HuH-7 (cell line): ENCODE data around the gene ADGRL2.

Source experiments
- DNase-seq: peaks from one replicate; pipeline ENCODE4 v3.0.0; 2011; ENCODE audit warnings: low spot score

ADGRL2 gene

DNA sequence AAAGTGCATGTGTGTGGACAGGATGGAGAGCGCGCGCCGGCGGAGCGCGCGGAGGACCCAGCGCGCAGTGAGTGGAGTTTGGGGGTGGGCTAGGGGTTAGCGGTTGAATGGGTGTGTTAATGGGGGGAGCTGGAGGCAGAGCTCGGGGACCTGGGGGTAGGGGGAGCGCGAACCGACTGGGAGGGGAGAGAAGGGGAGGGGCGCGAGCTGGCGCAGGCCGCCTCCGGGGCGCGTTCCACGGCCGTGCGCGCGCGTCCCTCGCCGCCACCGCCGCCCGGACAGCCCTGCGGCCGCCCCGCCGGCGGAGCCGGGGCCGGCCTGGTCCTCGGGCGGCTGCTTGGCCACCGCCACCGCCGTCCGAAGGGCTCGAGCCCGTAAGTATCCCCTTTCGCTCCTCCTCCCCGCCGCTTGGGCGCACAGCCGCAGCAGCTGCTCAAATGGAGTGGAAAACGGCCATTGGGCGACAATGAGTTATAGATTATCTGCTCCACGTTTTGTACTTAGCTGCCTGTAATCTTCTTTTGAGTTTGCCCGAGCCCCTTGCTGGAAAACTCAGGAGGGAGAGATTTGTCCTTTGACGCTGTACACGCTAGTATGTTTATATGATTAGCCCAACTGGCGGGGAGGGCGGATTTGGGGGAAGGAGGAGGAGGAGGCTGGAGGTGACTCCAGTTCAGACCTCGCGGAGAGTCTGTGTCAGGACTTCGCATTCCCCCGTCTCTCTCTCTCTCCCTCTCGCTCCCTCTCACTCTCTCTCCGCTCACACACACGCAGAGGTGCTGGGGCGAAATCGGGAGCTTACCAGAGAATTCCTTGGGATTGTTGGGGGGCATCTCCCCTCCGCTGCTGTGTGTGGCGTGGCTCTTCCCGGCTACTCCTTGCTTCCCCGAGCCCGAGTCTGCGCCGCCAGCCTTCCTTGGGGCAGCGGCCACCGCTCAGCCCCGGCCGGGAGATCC, at the start of gene ADGRL2:
Gene ADGRL2 (plus strand): TSS at position 240 of the 956 bp plus-strand sequence. CDS start 36,051 bp downstream, outside the sequence.
- peak; percentile 66 for DNase-seq

DNA sequence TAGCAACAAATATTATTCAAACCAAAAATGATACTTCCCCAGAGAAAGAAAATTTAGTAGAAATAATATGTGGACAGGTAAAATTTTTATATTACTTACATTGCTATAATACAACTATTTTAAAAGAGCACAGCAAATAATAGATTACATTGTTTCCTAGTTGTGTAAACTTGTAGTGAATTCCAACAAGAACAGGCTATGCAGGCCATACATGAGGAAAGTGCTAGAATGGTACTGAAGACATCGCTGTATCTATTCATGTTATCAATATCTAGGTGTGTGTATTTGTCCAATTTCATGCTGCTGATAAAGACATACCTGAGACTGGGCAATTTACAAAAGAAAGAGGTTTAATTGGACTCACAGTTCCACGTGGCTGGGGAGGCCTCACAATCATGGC, 47.9 kb upstream of the ADGRL2 start:
- DNase-seq = no peak

DNA sequence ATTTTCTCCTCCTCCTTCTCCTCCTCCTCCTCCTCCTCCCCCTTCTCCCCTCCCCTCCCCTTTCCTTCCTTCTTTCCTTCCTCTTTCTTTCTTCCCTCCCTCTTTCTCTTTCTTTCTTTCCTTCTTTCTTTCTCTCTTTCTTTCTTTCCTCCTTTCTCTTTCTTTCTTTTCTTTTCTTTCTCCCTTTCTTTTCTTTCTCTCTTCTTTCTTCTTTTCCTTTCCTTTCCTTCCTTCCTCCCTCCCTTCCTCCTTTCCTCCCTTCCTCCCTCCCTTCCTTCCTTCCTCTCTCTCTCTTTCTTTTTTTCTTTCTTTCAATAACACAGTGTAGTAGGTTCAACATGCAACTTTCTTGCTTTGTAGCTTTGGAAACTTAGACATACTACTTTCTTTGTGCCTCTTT, 46.3 kb upstream of the ADGRL2 start:
- DNase-seq = no peak

DNA sequence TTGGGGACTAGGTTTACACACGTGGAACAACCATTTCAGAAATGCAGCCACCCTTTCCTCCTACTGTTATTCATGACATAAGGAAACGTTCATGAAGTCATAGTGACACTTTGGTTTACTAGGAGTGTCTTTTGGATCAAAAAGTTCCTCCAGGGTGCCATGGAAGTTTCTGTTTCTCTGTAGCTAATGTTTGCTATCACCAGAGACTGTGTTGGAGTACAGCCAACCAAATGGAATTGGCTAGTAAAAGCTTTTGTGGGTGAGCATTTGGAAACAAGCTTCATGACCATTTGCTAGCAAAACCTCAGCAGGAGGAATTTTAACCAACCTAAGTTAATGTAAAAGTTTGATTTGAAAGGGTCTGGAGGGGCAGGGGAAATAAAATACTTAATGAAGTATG, 43.9 kb upstream of the ADGRL2 start:
- DNase-seq = no peak

DNA sequence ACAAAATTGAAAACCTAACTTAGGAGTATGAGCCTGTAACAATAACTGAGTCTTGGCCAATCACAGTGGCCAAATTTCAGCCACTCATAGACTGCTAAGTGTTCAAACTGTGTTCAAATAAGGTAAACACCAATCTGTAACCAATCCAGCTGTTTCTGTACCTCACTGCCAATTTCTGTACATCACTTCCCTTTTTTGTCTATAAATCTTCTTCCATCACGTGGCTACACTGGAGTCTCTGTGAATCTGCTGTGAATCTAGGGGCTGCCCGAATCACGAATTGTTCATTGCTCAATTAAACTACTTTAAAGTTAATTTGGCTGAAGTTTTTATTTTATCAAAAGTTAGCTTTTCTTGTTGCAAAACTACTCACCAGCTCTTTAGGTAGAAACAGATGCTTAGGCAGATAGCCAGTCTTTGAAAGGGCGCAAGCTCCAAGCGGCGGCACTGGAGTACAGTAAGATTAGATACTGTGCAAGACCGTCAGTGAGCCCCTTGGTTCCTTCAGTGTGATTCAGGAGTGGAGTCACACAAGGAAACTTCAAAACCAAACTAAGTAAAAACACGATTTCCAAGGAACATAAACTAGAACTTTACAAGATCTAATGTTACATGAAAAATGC, 43.2 kb upstream of the ADGRL2 start:
- no peak for DNase-seq

DNA sequence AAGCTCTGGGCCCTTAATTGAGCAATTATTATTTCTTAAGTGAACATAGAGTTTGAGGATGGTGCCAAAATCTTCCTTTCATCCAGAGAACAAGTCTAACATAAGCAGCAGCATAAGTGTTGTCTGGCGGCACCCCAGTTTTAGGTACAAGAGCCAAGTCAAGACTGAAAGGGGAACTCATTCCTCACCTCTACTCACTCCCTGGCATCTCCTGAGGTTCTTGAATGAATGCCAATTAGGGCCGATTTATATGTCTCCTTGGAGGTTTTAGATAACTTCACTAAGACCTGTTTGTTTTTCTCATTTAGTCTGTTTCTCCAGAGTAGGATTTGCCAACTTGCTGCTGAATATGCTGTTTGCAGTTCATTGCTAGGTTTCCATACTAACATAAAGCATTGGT, 42.6 kb upstream of the ADGRL2 start:
- DNase-seq = no peak

DNA sequence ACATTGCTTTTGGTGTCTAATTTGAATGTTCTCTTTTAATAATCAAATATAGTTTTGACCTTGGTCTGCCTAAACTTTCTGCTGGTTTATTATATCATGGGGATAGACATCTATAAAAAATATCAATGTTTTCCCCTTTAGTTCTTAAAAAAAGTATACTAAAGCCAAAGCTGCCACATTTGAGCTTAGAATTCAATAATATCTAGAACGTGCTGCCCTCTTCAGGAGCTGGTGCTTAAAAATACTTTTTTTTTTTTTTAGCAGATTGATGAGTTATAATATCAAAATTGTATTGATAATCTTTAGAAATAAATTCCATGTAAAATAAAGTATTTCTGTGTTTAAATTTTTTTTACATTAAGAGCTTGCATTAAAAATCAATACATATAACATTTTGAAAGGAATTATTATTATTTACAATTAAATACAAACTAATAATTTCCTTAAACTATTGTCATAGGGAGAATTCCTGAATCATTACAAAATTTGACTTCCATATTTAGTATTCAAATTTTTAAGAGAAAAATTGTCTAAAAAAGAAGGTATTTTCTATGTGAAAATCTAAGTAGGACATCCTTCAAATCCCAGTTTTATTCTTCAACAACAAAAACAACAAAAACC, 40.1 kb upstream of the ADGRL2 start:
- no peak for DNase-seq

DNA sequence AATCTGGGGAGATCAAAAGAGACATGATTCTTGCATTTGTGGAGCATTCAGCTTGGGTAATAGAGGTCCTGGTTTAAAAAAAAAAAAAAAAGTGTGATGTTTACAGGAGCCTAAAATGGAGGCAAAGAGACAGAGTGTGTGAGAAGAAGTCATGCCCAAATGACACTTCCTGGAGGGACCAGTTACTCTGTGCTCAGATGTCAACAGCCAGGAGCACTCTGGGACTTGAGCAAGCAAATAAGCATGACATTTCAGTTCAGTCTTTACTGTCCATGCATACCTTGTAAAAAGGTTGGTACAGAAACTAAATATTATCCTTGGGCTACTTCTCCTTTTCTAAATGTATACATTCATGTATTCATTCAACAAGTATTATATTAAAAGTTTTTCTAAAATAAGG, 25.2 kb upstream of the ADGRL2 start:
- DNase-seq = no peak

DNA sequence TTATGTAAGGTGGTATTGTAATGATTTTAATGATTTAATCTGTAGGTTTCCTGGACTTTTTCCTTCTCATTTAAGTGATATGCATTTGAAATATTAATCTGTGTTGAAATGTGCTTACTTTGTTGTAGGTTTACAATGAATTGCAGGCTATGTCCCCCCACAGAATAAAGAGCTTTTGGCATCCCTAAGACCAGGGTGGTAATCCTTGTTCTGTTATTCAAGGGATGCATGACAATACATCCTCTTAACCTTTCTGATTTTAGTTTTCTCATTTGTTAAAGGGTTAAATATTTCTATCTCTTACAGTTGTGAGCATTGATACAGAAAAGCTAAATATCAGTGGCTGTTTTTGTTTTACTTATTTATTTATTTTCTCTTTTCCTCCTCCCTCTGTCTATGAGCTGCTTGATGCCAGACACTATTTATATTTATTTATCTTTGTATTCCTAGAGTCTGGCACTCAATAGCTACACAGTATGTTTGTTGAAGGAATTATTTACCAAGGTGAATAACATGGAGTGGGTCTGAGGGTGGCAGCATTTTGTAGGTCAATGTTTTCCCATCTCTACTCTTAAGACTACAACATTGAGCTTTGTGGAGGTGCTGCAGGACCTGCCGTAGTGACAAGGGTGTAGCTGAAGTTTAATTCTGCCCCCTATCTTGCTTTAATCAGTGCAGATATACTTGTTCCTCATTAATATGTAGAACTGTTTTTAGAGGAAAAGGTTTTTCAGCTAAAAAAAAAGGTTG, 19.9 kb upstream of the ADGRL2 start:
- no peak for DNase-seq

DNA sequence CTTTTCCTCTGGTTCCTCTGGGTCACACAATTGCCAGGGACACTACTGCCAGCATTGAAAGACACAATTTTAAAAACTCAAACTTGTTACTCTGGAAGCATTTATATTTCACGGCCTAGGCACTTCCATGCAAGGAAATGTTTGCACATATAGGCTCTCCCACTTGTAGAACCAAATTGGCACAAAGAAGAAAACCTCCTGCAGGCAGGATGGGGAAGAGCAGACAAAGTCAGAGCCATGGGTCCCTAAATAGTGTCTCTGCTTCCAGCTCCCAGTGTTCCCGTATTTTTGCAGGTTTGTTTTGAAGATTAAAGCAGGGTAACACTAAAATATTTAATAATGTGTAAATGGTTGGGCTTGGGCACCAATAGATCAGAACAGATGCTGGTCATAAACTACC, 19.0 kb upstream of the ADGRL2 start:
- no peak for DNase-seq

DNA sequence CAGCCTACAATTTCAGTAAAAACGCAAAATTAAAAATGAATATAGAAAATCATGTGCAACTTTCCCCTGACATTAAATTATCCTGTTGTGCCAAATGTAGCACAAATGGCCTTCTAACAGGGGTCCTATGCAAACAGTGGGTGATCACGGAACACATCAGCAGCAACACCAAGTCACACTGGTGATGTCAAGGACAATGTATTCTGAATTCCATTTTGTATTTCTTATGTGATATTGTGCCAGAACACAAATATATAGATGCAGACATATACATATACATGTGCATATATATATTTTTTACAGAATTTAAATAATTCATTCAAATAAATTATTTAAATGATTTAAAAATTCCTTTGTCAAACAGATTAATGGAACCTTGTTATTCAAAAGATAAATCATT, 8.6 kb upstream of the ADGRL2 start:
- no peak for DNase-seq

DNA sequence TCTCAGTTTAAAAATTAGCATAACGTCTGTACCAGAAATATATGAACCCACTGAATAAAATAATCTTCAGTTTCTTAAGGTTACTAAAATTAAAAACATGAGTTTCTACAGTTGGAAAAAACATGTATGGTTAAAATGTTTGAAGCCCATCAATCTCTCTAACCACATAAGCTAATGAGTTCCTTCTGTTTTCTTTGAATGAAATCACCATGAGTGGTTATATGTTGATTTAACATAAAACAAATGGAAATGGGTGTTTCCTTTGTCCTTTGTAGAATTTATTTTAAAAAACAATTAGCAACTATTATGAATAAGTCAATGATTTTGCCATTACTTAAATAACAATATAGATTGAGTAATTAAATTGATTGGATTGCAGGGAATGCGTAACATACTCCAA, 3.0 kb upstream of the ADGRL2 start:
- DNase-seq = no peak

DNA sequence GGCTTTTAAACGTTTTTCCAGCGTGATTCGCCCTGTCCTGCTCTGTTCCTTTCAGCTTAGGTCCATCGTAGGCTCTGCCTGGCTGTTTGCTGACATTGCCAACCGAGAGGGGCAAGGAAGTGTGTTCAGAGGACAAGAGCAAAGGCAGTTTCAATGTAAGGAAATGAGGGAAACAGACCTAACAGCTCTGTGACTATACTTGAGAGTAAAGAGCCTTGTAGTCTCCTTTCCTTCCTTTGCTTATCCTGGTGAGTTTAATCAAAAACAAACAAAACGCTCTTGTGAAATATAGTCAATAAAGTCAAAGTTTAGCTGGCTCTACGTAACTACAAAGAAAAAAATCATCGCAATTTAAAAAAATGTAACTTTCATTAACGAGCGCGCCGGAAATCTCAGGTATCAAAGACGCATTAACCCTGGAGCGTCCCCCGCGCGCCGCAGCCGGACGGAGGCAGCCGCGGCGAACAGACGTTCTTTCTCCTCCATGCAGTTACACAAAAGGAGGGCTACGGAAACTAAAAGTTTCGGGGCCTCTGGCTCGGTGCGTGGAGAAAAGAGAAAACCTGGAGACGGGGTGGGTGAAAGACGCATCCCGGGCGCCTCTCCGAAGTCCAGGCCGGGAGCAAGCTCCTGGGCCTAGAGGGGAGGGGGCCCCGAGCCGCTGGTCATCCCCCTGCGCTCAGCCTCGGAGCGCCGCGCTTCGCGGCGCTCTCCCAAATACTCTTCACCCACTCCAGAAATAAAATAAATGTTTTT, 617 bp upstream of the ADGRL2 start:
- DNase-seq = peak; percentile 58

DNA sequence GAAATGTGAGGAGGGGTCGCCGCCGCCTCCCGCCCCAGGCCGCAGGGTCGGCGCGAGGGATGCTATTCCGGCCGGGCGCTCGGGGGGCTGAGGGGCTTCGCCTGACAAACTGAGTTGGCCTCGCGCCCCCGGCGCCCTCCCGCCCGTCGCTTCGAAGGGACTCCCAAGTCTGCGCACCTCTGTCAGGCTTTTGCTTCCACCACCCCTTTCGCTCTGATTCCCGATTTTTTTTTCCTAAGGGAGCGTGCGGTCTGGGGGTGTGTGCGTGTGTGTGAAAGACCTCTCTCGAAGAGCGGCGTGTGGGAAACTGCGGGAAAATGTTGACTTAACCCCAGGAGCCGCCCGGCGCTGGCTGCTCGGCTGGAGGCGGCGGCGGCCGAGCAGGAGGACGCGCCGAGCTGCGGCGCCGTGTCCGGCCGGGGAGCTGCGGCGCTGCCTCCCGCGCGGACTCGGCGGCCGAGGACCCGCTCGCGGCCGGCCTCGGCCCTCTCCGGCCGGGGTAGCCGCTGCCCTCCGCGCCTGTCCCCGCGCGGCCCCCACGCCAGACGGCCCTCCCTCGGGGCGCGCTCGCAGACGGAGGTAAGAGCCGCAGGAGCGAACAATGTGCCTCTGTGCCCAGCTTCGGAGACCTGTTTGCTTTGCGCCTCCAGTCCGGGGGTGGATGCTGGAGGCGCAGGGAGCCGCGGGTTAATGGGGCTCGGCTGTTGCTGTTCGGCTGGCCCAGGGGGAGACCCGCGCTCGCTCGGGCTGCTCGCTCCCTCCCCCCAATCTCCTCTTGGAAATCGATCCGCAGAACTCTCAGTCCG, 1.1 kb downstream of the ADGRL2 start:
- peak; percentile 19 for DNase-seq

DNA sequence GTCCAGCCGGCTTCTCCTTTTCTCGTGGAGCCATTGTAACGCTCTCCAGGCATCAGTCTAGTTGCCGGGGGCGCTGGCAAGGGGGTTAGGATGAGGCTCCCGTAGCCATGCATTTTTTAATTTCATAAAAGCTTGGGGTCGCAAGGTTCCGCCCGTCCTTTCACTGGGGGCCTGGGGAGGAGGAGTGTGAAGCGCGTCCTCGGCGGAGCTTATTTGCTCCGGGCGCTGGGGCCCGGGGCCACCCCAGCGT, 1.6 kb downstream of the ADGRL2 start:
- DNase-seq = no peak

DNA sequence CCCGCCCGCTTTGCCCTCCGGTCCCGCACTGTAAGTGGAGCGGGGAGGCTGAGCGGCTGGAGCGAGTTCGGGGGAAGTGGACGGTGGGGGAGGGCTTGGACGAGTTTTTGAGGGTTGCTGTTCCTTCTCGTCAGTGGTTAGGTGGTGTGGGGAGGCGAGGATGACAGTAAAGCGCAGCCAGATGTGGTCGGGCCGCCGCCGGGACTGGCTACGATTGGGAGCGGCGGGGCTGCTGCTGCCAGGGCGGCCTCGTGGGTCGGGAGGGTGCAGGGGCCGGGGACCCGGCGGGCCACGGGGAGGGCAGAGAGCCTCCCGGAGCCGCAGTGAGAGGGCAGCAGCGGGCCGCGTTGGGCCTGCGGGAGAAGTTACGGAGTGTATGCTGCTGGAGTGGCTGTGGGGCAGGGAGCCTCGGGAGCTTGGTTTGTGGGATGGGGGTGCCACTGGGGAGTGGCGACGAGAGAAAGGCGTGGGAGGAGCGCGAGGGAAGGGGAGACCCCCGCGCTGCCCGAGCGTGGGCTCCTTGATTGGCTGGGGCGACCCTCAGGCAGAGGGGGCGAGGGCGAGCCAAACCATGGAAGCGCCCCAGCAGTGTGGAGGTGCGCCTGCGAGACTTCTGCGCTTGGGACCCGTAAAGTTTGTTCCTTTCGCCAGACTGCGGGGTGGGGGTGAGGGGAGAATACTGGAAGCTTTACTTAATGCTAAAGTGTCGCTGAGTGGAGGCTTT, 2.1 kb downstream of the ADGRL2 start:
- peak; percentile 46 for DNase-seq

DNA sequence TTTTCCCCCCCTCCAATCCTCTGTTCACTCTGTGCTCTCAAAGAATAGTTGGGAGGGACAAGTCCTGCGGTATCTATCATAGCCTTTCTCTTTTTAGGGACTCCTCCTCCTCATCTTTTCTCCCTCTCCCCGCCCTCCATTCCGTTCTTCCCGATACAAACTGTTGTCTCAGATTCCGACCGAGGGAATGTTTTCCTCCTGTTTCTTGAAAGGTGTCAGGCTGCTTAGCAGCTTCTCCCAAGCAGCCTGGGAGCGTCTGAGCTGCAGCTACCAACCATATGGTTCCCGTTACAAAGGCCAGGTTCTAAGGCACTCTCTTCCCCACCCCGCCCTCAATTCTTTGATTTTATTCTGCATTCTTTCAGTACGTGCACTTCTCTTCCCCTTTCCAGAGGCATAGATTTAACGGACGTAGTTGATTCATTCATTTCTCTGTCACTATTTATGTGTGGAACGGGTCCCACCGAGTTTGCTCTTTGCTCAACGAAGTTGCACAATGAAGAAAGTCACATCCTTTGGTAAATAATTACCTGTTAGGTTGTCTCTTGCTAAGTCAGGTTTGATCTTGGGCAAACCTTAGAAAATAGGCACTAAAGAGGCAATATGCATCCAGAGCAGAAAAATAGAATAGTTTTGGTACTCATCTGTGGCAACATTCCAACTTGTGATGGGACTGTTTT, 2.8 kb downstream of the ADGRL2 start:
- peak; percentile 29 for DNase-seq

DNA sequence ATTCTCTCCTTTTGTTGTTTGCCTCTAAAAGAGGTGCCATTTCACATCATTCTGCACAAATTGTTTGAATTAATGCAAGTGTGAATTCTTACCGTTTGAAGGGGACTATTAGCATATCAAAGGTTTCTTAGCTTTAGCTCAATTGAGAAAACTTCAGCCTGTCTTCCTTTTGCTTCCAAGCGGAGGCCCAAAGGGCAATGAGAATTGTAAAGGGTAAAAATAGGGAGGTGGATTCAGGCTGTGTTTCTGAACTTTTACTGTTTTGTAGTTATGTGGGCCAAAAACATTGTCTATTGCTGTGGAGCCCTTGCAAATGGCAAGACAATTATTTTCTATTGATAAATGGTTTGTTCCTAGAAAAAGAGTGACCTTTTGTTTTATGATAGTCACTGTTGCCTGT, 3.6 kb downstream of the ADGRL2 start:
- DNase-seq = no peak

DNA sequence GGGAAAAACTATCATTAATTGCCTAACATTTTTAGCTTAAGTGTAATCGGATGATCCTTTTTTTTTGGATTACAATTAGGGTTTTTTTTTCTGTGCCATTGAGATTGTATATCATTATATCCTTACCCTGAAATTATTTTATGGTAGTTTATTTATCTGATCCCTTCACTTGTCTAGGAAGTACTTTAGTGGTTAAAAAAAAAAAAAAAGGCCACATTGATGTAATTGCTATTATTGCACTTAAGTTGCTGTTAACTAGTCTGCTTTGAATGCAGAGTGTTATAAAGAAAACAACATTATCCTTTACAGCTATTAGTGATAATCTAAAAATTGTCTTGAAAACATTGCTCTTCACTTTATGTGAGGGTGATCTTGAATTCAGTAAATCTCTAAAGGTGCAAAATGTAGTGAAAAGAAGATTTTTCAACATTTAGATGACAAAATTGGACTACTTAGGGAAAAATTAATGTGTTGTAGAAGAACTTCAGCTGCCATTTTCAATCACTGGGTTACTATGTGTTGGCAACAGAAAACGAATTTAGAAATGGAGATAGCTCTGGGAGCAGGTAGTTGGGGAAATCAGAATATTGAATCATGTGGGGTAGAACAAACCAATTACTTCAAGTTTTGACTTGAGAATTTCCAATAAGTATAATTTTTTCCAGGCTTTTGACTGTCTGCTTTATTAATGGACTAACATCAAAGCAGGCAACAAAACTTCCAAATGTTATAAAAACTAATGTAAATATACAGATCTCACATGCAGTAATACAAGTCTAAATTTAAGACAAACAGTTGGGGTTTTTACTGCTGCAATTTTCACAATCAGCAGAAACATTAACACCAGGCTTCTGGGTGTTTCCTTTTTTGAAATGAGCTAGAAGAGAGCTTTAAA, 5.0 kb downstream of the ADGRL2 start:
- no peak for DNase-seq
